Activated naive CD8-positive, alpha-beta T cell (primary cell): ENCODE data around the gene FAM120C.

Experiments used
- H3K27ac Mint-ChIP-seq: one replicate; pipeline ENCODE4 v1.8.0; 2021; ENCODE audit warnings: mixed read lengths
- H3K27me3 Mint-ChIP-seq: one replicate; pipeline ENCODE4 v1.8.0; 2021; ENCODE audit warnings: mixed read lengths
- H3K36me3 Mint-ChIP-seq: one replicate; pipeline ENCODE4 v1.8.0; 2021; ENCODE audit warnings: mixed read lengths
- H3K4me1 Mint-ChIP-seq: one replicate; pipeline ENCODE4 v1.8.0; 2021; ENCODE audit warnings: low read depth, mixed read lengths
- H3K4me3 Mint-ChIP-seq: one replicate; pipeline ENCODE4 v1.8.0; 2021; ENCODE audit warnings: mild to moderate bottlenecking, mixed read lengths
- H3K9me3 Mint-ChIP-seq: one replicate; pipeline ENCODE4 v1.8.0; 2021; ENCODE audit warnings: low read depth, mixed read lengths

The FAM120C gene, protein sequence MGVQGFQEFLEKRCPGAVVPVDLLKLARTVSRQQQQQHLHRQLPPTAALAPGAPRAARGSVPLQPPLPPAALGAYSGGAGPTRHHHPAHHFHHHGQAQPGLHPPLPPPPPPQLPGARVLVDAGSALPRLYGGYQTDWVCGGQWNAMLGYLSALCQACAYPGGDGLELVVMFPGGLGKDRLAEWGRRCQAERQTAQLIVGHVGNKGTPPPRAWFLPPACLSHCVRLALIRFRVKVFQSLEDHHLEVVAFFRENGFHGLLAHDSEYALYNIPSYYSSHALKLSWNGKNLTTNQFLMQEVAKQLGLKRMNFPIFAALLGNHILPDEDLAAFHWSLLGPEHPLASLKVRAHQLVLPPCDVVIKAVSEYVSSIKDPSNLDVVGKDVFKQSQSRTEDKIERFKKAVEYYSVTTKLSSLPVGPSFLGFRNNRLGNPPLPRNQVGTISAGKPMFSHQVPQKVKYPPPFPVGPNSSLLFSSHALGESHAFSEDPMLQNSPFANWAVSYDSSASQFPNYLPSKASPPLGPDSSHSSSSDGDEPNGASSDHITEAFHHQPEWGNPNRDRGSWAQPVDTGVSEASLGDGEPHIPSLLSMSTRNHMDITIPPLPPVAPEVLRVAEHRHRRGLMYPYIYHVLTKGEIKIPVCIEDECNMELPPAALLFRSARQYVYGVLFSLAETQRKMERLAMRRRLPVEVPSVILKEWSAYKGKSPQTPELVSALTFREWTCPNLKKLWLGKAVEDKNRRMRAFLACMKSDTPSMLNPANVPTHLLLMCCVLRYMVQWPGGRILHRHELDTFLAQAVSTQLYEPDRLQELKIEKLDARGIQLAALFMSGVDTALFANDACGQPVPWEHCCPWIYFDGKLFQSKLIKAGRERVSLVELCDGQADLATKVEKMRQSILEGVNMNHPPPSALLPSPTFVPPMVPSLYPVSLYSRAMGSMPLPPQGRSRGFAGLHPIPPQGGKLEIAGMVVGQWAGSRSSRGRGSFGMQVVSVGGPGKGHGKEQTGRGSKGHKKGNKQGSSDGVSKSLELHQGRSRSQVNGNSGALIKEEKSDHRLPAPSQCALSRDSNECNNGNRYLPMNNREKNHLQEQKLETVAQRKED

GRCh38 chrX:54182864-54183613 is at the start of gene FAM120C:
Gene FAM120C, minus strand, starts transcription at chrX:54183254. Its CDS starts 56 bp downstream, at chrX:54183198.
- Mint-ChIP-seq H3K36me3 (peaks cover 3% of the 10 kb centered on the region), H3K4me1 (peaks cover 40% of the 10 kb centered on the region), H3K4me3 (peak within 1 kb of the TSS; percentile 94), H3K27ac (peak within 1 kb of the TSS; percentile 91), H3K27me3 (no peaks in the 10 kb centered on the region), H3K9me3 (no peaks in the 10 kb centered on the region)

DNA sequence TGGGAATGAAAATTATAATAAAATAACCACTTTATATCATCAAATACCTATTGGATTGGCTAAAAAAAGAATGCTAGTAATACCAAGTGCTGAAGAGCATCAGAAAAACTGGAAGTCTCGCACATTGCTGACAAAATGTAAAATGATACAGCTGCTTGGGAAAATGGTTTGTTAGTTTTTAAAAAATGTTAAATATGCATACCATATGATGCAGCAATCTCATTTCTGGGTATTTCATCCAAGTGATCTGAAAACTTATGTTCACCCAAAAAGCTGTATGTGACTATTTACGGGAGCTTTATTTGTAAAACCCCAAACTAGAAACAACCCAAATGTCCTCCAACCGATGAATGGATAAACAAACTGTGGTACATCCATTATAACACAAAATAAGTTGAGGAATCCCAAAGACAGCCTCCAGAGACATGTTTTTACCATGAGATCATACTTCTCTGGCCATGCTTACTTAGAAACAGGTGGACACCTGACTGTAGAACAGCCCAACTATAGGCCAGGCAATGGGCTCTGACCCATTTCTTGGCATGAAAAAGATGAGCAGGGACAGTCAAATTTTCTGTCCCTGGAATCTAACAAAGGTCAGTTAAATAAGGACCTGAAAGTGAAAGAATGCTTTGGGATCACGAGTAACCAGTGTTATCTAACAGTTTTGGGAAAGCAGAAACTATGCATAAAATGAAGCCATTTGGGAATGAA is 47.5 kb upstream of the FAM120C start:
- no peak overlapping the region for H3K4me3 Mint-ChIP-seq
- H3K4me1 Mint-ChIP-seq, result no peaks in the 10 kb centered on the region
- no peak overlapping the region for H3K27ac Mint-ChIP-seq
- H3K9me3 Mint-ChIP-seq, result no peaks in the 10 kb centered on the region
- H3K36me3 Mint-ChIP-seq, result peaks cover 2% of the 10 kb centered on the region
- H3K27me3 Mint-ChIP-seq, result no peaks in the 10 kb centered on the region

DNA sequence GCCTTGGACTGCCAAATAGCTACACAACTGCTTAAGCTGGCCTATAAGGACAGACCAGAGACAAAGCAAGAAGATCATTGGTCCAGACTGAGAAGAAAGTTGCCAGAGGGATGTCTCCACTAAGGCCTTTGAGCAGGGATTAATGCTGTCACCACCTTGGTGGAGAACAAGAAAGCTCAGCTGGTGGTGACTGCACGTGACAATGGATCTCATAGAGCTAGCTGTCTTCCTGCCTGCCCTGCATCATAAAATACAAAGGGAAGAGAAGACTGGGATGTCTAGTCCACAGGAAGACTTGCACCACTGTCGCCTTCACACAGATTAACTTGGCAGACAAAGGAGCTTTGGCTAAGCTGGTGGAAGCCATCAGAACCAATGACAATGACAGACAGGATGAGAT is 40.5 kb upstream of the FAM120C start:
- no peaks in the 10 kb centered on the region for H3K27me3 Mint-ChIP-seq
- no peak overlapping the region for H3K4me3 Mint-ChIP-seq
- no peak overlapping the region for H3K27ac Mint-ChIP-seq
- no peaks in the 10 kb centered on the region for H3K36me3 Mint-ChIP-seq
- H3K4me1 Mint-ChIP-seq, result no peaks in the 10 kb centered on the region
- H3K9me3 Mint-ChIP-seq, result no peaks in the 10 kb centered on the region

DNA sequence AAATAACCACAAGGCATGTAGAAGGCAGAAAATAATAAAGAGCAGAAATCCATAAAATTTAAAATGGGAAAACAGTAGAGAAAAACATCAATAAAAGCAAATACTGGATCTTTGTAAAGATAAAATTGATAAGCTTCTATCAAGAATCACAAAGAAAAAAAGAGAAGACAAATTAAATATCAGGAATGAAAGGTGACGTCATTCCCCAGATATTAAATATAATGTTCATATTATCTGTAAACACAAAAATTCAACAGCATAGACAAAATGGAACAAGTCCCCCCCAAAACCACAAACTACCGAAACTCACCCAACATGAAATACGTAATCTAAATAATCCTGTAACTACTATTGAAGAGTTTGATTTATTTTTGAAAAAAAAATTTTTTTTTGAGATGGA is 30.5 kb upstream of the FAM120C start:
- Mint-ChIP-seq H3K4me3 (no peak overlapping the region), H3K27me3 (no peaks in the 10 kb centered on the region), H3K4me1 (no peaks in the 10 kb centered on the region), H3K36me3 (no peaks in the 10 kb centered on the region), H3K9me3 (no peaks in the 10 kb centered on the region), H3K27ac (no peak overlapping the region)

GRCh38 chrX:54208531-54208930 is 25.5 kb upstream of the FAM120C start:
- Mint-ChIP-seq H3K4me1 (no peaks in the 10 kb centered on the region), H3K27ac (no peak overlapping the region)

GRCh38 chrX:54198262-54198661 is 15.2 kb upstream of the FAM120C start:
- Mint-ChIP-seq H3K27ac (no peak overlapping the region), H3K4me1 (no peaks in the 10 kb centered on the region), H3K36me3 (no peaks in the 10 kb centered on the region), H3K27me3 (peaks cover 2% of the 10 kb centered on the region), H3K9me3 (no peaks in the 10 kb centered on the region), H3K4me3 (no peak overlapping the region)

More at GRCh38 chrX:54208531-54208930, 25.5 kb upstream of the FAM120C start:
- Mint-ChIP-seq H3K36me3 (no peaks in the 10 kb centered on the region), H3K9me3 (no peaks in the 10 kb centered on the region), H3K27me3 (no peaks in the 10 kb centered on the region), H3K4me3 (no peak overlapping the region)

DNA sequence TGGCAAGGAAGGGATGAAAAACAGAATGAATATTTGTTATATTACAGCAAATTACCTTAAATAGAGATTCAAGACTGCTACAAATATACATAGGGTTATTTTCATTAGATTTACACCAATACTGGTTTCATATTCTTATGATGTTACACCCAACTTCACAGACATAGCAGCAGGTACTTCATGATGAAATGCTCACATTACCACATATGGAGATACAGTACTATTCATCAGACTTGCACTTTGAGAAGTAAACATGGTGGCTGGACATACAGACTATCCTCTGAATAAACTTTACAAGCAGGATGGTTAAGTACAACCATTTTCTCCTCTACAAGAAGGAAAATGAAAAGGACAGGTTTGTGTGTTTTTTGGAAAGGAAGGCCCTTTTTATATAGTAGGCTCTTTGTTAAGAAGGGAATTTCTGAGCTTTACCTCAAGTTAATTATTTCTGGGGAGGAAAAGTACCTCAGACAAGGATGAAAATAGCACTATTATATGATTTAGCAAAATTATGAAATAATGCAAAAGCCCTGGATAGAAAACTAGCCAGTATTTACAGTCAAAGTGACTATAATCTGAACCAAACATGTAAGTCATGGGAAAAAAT is 12.0 kb upstream of the FAM120C start:
- no peaks in the 10 kb centered on the region for H3K9me3 Mint-ChIP-seq
- H3K4me3 Mint-ChIP-seq, result no peak overlapping the region
- H3K27me3 Mint-ChIP-seq, result peaks cover 2% of the 10 kb centered on the region
- H3K36me3 Mint-ChIP-seq, result no peaks in the 10 kb centered on the region
- H3K4me1 Mint-ChIP-seq, result no peaks in the 10 kb centered on the region
- H3K27ac Mint-ChIP-seq, result no peak overlapping the region

- no peak overlapping the region for H3K4me3 Mint-ChIP-seq
- no peaks in the 10 kb centered on the region for H3K27me3 Mint-ChIP-seq
- no peak overlapping the region for H3K27ac Mint-ChIP-seq
- H3K4me1 Mint-ChIP-seq, result no peaks in the 10 kb centered on the region
- no peaks in the 10 kb centered on the region for H3K9me3 Mint-ChIP-seq
- no peaks in the 10 kb centered on the region for H3K36me3 Mint-ChIP-seq
Measured at GRCh38 chrX:54193085-54193821, 10.2 kb upstream of the FAM120C start.

DNA sequence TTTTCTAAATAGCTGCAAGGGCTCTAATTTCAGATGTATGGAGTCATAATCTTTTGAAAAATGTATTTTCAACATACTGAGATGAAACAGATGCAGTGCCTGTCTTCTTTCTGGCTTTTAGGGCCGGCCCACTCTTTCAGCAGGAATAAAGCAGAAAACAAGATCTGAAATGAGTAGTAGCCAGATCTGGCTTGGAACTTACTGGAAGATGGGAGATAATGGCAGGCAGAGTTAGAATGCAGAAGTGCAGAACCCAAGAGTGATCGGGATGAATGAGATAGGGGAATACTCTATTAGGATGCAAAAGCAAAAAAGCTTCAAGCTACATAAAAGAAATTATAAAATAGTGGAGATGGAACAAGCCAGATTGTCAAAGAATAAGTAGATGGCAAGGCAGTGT is 1.4 kb upstream of the FAM120C start:
- peaks cover 28% of the 10 kb centered on the region for H3K4me1 Mint-ChIP-seq
- no peaks in the 10 kb centered on the region for H3K9me3 Mint-ChIP-seq
- H3K4me3 Mint-ChIP-seq, result no peak overlapping the region
- peaks cover 2% of the 10 kb centered on the region for H3K36me3 Mint-ChIP-seq
- no peak overlapping the region for H3K27ac Mint-ChIP-seq
- H3K27me3 Mint-ChIP-seq, result no peaks in the 10 kb centered on the region

- H3K27me3 Mint-ChIP-seq, result no peaks in the 10 kb centered on the region
- H3K36me3 Mint-ChIP-seq, result peaks cover 3% of the 10 kb centered on the region
- peak overlapping the region; percentile 91 for H3K27ac Mint-ChIP-seq
- H3K4me3 Mint-ChIP-seq, result peak overlapping the region; percentile 94
- no peaks in the 10 kb centered on the region for H3K9me3 Mint-ChIP-seq
- H3K4me1 Mint-ChIP-seq, result peaks cover 47% of the 10 kb centered on the region
Measured at GRCh38 chrX:54182194-54182863, 725 bp downstream of the FAM120C start.

- Mint-ChIP-seq H3K27me3 (no peaks in the 10 kb centered on the region), H3K9me3 (no peaks in the 10 kb centered on the region), H3K36me3 (peaks cover 8% of the 10 kb centered on the region), H3K4me1 (peaks cover 56% of the 10 kb centered on the region), H3K27ac (peak overlapping the region; percentile 91), H3K4me3 (peak overlapping the region; percentile 94)
Measured at GRCh38 chrX:54181202-54181953, 1.7 kb downstream of the FAM120C start.

- Mint-ChIP-seq H3K9me3 (no peaks in the 10 kb centered on the region), H3K27me3 (no peaks in the 10 kb centered on the region), H3K4me1 (peaks cover 56% of the 10 kb centered on the region), H3K4me3 (peak overlapping the region; percentile 94), H3K27ac (no peak overlapping the region), H3K36me3 (peaks cover 8% of the 10 kb centered on the region)
Measured at GRCh38 chrX:54180403-54180802, 2.7 kb downstream of the FAM120C start.
